GM12875 (cell line): ENCODE measurements around the gene LPP.

ENCODE experiments used
- H3K4me3 ChIP-seq: one replicate; pipeline ENCODE4 v1.5.1; 2011; ENCODE audit warnings: low read depth, low read length, control low read depth
- CTCF ChIP-seq: IDR thresholded peaks from 2 replicates; pipeline ENCODE4 v1.5.1; 2011; ENCODE audit warnings: low read depth, mild to moderate bottlenecking, control low read depth, inconsistent platforms, low read length, moderate library complexity, borderline replicate concordance; ENCODE audit not compliant: insufficient read depth

The LPP gene

GRCh38 chr3:188936597-188937107 is 782.7 kb downstream of the LPP start:
- no peak for TF ChIP-seq CTCF

GRCh38 chr3:188937389-188937788 is 783.4 kb downstream of the LPP start:
- TF ChIP-seq CTCF = no peak
- H3K4me3 ChIP-seq = no peak overlapping the region

More at GRCh38 chr3:188936597-188937107, 782.7 kb downstream of the LPP start:
- H3K4me3 ChIP-seq = no peak overlapping the region

GRCh38 chr3:188938999-188939398 is 785.0 kb downstream of the LPP start:
- H3K4me3 ChIP-seq = no peak overlapping the region
- TF ChIP-seq CTCF = no peak

- no peak overlapping the region for H3K4me3 ChIP-seq
- no peak for TF ChIP-seq CTCF
These were observed 786.0 kb downstream of the LPP start for GRCh38 chr3:188939814-188940572.
